CD14-positive monocyte (primary cell): Measurements from ENCODE around the gene DNAJB8. TPM values are rescaled to one million over a fixed set of nuclear protein-coding genes. Genes with fewer than 3 reads are reported as not detected.

Experiments used
- DNase-seq, 3 donors: peaks; one replicate each; pipeline ENCODE4 v3.0.0-alpha.2; 2011 to 2022
- H2AFZ ChIP-seq: 2 replicates; pipeline ENCODE4 v1.6.0; 2012; ENCODE audit warnings: mild to moderate bottlenecking, low read depth, low read length, inconsistent platforms; ENCODE audit not compliant: insufficient read depth, poor library complexity, severe bottlenecking
- H3K27ac ChIP-seq, 2 donors: 1 replicate in 1 of 2; 2 replicates in 1 of 2; pipeline ENCODE4 v1.5.1; 2012 to 2013; ENCODE audit warnings: low read length in 2 of 2, control low read depth in 1 of 2, inconsistent platforms in 1 of 2, low read depth in 1 of 2, mild to moderate bottlenecking in 1 of 2
- H3K27me3 ChIP-seq, 2 donors: one replicate each; pipeline versions ENCODE4 v1.6.0 to v1.6.1; 2011 to 2013; ENCODE audit warnings: low read length in 2 of 2; ENCODE audit not compliant: control insufficient read depth in 2 of 2, insufficient read depth in 2 of 2
- H3K36me3 ChIP-seq, 2 donors: replicated peaks in 1 of 2; 1 replicate in 1 of 2; 2 replicates in 1 of 2; pipeline versions ENCODE4 v1.5.1 to v1.6.1; 2012 to 2013; ENCODE audit warnings: low read length in 2 of 2, control low read depth in 1 of 2, inconsistent platforms in 1 of 2, mild to moderate bottlenecking in 1 of 2; ENCODE audit not compliant: insufficient read depth in 2 of 2, control insufficient read depth in 1 of 2
- H3K4me1 ChIP-seq, 2 donors: 1 replicate in 1 of 2; 2 replicates in 1 of 2; pipeline versions ENCODE4 v1.5.1 to v1.6.1; 2012 to 2013; ENCODE audit warnings: low read length in 2 of 2, control low read depth in 1 of 2, inconsistent platforms in 1 of 2, mild to moderate bottlenecking in 1 of 2, moderate library complexity in 1 of 2; ENCODE audit not compliant: insufficient read depth in 2 of 2, control insufficient read depth in 1 of 2
- H3K4me2 ChIP-seq: replicated peaks from 2 replicates; pipeline ENCODE3; 2012; ENCODE audit warnings: low read length, moderate library complexity, mild to moderate bottlenecking; ENCODE audit not compliant: poor library complexity, severe bottlenecking; ENCODE audit errors: extremely low read depth
- H3K4me3 ChIP-seq, 3 experiments: fragments of 200-600 bp in 1 of 3; sonication (generic) in 1 of 3; replicated peaks in 1 of 3; 1 replicate in 2 of 3; 2 replicates in 1 of 3; pipeline ENCODE4 v1.5.1; 2011 to 2013; ENCODE audit warnings: low read length in 3 of 3, mild to moderate bottlenecking in 3 of 3, control low read depth in 2 of 3, low read depth in 2 of 3, inconsistent platforms in 1 of 3, moderate library complexity in 1 of 3
- H3K79me2 ChIP-seq: 2 replicates; pipeline ENCODE4 v1.6.0; 2012; ENCODE audit warnings: mild to moderate bottlenecking, control low read depth, inconsistent platforms, low read length, moderate library complexity; ENCODE audit not compliant: insufficient read depth
- H3K9ac ChIP-seq: 2 replicates; pipeline ENCODE4 v1.6.0; 2017; ENCODE audit warnings: low read length, mild to moderate bottlenecking; ENCODE audit not compliant: insufficient read depth, poor library complexity, severe bottlenecking
- H3K9me3 ChIP-seq, 2 donors: replicated peaks in 1 of 2; 1 replicate in 1 of 2; 2 replicates in 1 of 2; pipeline versions ENCODE4 v1.5.1 to v1.6.1; 2012 to 2013; ENCODE audit warnings: low read length in 2 of 2, control low read depth in 1 of 2; ENCODE audit not compliant: control insufficient read depth in 1 of 2, insufficient read depth in 1 of 2
- H4K20me1 ChIP-seq: 2 replicates; pipeline ENCODE4 v1.6.0; 2012; ENCODE audit warnings: mild to moderate bottlenecking, low read length, control low read depth, moderate library complexity; ENCODE audit not compliant: insufficient read depth
- H3K27ac Mint-ChIP-seq, 7 donors: one replicate each; pipeline ENCODE4 v1.8.0; 2020; ENCODE audit warnings: mild to moderate bottlenecking in 7 of 7, mixed read lengths in 7 of 7, moderate library complexity in 6 of 7, inconsistent platforms in 2 of 7
- H3K27me3 Mint-ChIP-seq, 3 donors: one replicate each; pipeline ENCODE4 v1.8.0; 2021 to 2022; ENCODE audit warnings: low read depth in 3 of 3, mild to moderate bottlenecking in 3 of 3, mixed read lengths in 3 of 3, moderate library complexity in 3 of 3, inconsistent platforms in 1 of 3
- H3K36me3 Mint-ChIP-seq, 2 donors: one replicate each; pipeline ENCODE4 v1.8.0; 2020; ENCODE audit warnings: mixed read lengths in 2 of 2, inconsistent platforms in 1 of 2, mild to moderate bottlenecking in 1 of 2
- H3K4me1 Mint-ChIP-seq: one replicate; pipeline ENCODE4 v1.8.0; 2020; ENCODE audit warnings: mild to moderate bottlenecking, mixed read lengths
- H3K4me3 Mint-ChIP-seq, 2 donors: one replicate each; pipeline ENCODE4 v1.8.0; 2020; ENCODE audit warnings: mild to moderate bottlenecking in 2 of 2, mixed read lengths in 2 of 2, moderate library complexity in 1 of 2
- H3K9me3 Mint-ChIP-seq, 7 donors: one replicate each; pipeline ENCODE4 v1.8.0; 2020 to 2022; ENCODE audit warnings: mixed read lengths in 7 of 7, mild to moderate bottlenecking in 6 of 7, moderate library complexity in 6 of 7, inconsistent platforms in 2 of 7
- CTCF ChIP-seq: fragments of 200-600 bp; IDR thresholded peaks from one replicate; pipeline ENCODE4 v1.8.0; 2022; ENCODE audit warnings: antibody characterized with exemption, mild to moderate bottlenecking
- WGBS: methylation state at CpG from one replicate; pipeline ENCODE4 v1.1.5; 2013; ENCODE audit warnings: missing lambda C conversion rate; ENCODE audit not compliant: insufficient coverage; 5-methylcytosine and 5-hydroxymethylcytosine counted together
- intact Hi-C, 2 donors: fragments of 100-400 bp; cut with micrococcal nuclease; formaldehyde crosslinking; loops; one replicate each; pipeline versions ENCODE4 v1.15.0 to v1.15.1; 2023
- polyA plus RNA-seq, 3 donors: library from polyadenylated mRNA; depleted of rRNA in 1 of 3; unstranded in 2 of 3; stranded (reverse) in 1 of 3; fragments of 300-500 nt in 2 of 3; fragments of >200 nt in 1 of 3; fragmentation: Illumina TruSeq in 2 of 3; gene quantifications; 1 replicate in 2 of 3; 2 replicates in 1 of 3; pipeline ENCODE4 v1.2.3, GENCODE V29; 2012 to 2021

Gene DNAJB8
- polyA plus RNA-seq, 3 donors = not detected

- H4K20me1 ChIP-seq = no peaks in the 10 kb centered on the region
- no peak overlapping the region for H3K9ac ChIP-seq
- no peaks in the 10 kb centered on the region for H3K36me3 ChIP-seq
- peaks cover 0 to 2% of the 10 kb centered on the region in 2 donors for H3K9me3 ChIP-seq
- no peak overlapping the region for H3K4me2 ChIP-seq
- H3K4me1 ChIP-seq = peaks cover 7 to 11% of the 10 kb centered on the region in 2 donors
- TF ChIP-seq CTCF = no peak
- no peak for DNase-seq
- Mint-ChIP-seq H3K27me3 (peaks cover 6 to 16% (median 15%) of the 10 kb centered on the region in 3 donors), H3K36me3 (peaks cover 0 to 2% of the 10 kb centered on the region in 2 donors), H3K9me3 (peaks cover 0 to 6% (median 2%) of the 10 kb centered on the region in 7 donors), H3K4me1 (no peaks in the 10 kb centered on the region), H3K4me3 (no peak overlapping the region), H3K27ac (no peak overlapping the region)
- WGBS = 95% methylated on average over 3 of the region's 7 CpGs
- H3K79me2 ChIP-seq = no peaks in the 10 kb centered on the region
- H2AFZ ChIP-seq = no peak overlapping the region
- H3K27me3 ChIP-seq = peaks cover 0 to 10% of the 10 kb centered on the region in 2 donors
- intact Hi-C loops = no loop called here
- H3K4me3 ChIP-seq = no peak overlapping the region
- H3K27ac ChIP-seq = no peak overlapping the region
Measured at GRCh38 chr3:128423525-128424147, 43.1 kb downstream of the DNAJB8 start.

GRCh38 chr3:128422762-128423524 is 43.7 kb downstream of the DNAJB8 start:
- H3K4me3 Mint-ChIP-seq = no peak overlapping the region
- no peak overlapping the region for H3K4me2 ChIP-seq
- peaks cover 0 to 3% of the 10 kb centered on the region in 2 donors for H3K9me3 ChIP-seq
- H3K36me3 ChIP-seq = no peaks in the 10 kb centered on the region
- no peak overlapping the region for H3K4me3 ChIP-seq
- H3K9me3 Mint-ChIP-seq = peaks cover 0 to 6% (median 2%) of the 10 kb centered on the region in 7 donors
- H2AFZ ChIP-seq = no peak overlapping the region
- H3K27ac Mint-ChIP-seq = peak overlapping the region in 1 of 7 donors; percentile 35
- no peaks in the 10 kb centered on the region for H3K79me2 ChIP-seq
- WGBS = 100% methylated on average over 1 of the region's 3 CpGs
- H3K4me1 Mint-ChIP-seq = no peaks in the 10 kb centered on the region
- H3K4me1 ChIP-seq = peaks cover 7 to 11% of the 10 kb centered on the region in 2 donors
- H3K36me3 Mint-ChIP-seq = peaks cover 0 to 5% of the 10 kb centered on the region in 2 donors
- peaks cover 8 to 15% (median 14%) of the 10 kb centered on the region in 3 donors for H3K27me3 Mint-ChIP-seq
- intact Hi-C loops = no loop called here
- no peak overlapping the region for H3K27ac ChIP-seq
- H3K27me3 ChIP-seq = peaks cover 0 to 10% of the 10 kb centered on the region in 2 donors
- DNase-seq = no peak
- H3K9ac ChIP-seq = no peak overlapping the region
- no peaks in the 10 kb centered on the region for H4K20me1 ChIP-seq
- no peak for TF ChIP-seq CTCF
